ENCODE data around the gene MLEC.

- TF ChIP-seq CTCF (IDR thresholded peaks at IDR 0.05) = no peak
- no peak for TF ChIP-seq POLR2A (IDR thresholded peaks at IDR 0.05)
- TF ChIP-seq EP300 (IDR thresholded peaks at IDR 0.05; ENCODE audit: low read depth) = no peak
These were observed 32.1 kb downstream of the MLEC start for GRCh38 chr12:120719072-120719471.

All from transverse colon (tissue), 3 donors.